Lung (tissue), 12 donors: ENCODE measurements around the gene LRRN4CL. TPM values are rescaled to one million over a fixed set of nuclear protein-coding genes. Genes with fewer than 3 reads are reported as not detected.
"Not testable (repeated sequence)": the region's sequence is repeated elsewhere in the genome, so short reads cannot be mapped to it uniquely, and the experiment has no call there.

ENCODE experiments used
- ATAC-seq: fragments of 200-7000 bp; cut with Tn5 transposase; one replicate; pipeline ENCODE4 v1.9.1; 2020; ENCODE audit warnings: moderate number of reproducible peaks; ENCODE audit not compliant: insufficient read depth, low FRiP score
- DNase-seq, 3 donors: peaks; one replicate each; pipeline ENCODE4 v3.0.0-alpha.2; 2013 to 2017
- H3K27ac ChIP-seq, 2 donors: one replicate each; pipeline ENCODE4 v1.5.1; 2013; ENCODE audit warnings: mild to moderate bottlenecking in 2 of 2, moderate library complexity in 2 of 2, control low read depth in 1 of 2, inconsistent platforms in 1 of 2, low read depth in 1 of 2, low read length in 1 of 2
- H3K27me3 ChIP-seq, 3 donors: one replicate each; pipeline ENCODE4 v1.5.1; 2013; ENCODE audit warnings: low read length in 2 of 3; ENCODE audit not compliant: control insufficient read depth in 3 of 3, insufficient read depth in 3 of 3
- H3K36me3 ChIP-seq, 4 donors: one replicate each; pipeline ENCODE4 v1.5.1; 2013; ENCODE audit warnings: low read length in 4 of 4, mild to moderate bottlenecking in 1 of 4, moderate library complexity in 1 of 4; ENCODE audit not compliant: control insufficient read depth in 4 of 4, insufficient read depth in 4 of 4
- H3K4me1 ChIP-seq, 5 donors: one replicate each; pipeline ENCODE4 v1.5.1; 2013; ENCODE audit warnings: low read length in 5 of 5, mild to moderate bottlenecking in 2 of 5, moderate library complexity in 1 of 5; ENCODE audit not compliant: control insufficient read depth in 5 of 5, insufficient read depth in 5 of 5
- H3K4me3 ChIP-seq: one replicate; pipeline ENCODE4 v1.5.1; 2013; ENCODE audit warnings: mild to moderate bottlenecking, control low read depth, moderate library complexity
- H3K9ac ChIP-seq, 2 donors: one replicate each; pipeline ENCODE4 v1.5.1; 2013; ENCODE audit warnings: low read length in 2 of 2, control low read depth in 1 of 2; ENCODE audit not compliant: insufficient read depth in 1 of 2
- H3K9me3 ChIP-seq, 4 donors: one replicate each; pipeline ENCODE4 v1.5.1; 2013; ENCODE audit warnings: low read length in 3 of 4, mild to moderate bottlenecking in 1 of 4, moderate library complexity in 1 of 4; ENCODE audit not compliant: control insufficient read depth in 4 of 4, insufficient read depth in 3 of 4
- CTCF ChIP-seq: IDR thresholded peaks from 2 replicates; pipeline ENCODE4 v1.5.1; 2012; ENCODE audit warnings: mild to moderate bottlenecking; ENCODE audit errors: control extremely low read depth, extremely low read depth
- WGBS, 2 donors: extraction: QIAGEN DNeasy Blood & Tissue Kit; methylation state at CpG; one replicate each; pipeline ENCODE4 v1.1.7; 2013; 5-methylcytosine and 5-hydroxymethylcytosine counted together
- polyA plus RNA-seq, 2 donors: library from polyadenylated mRNA; stranded (reverse); fragments of 200-250 nt; gene quantifications; one replicate each; pipeline ENCODE4 v1.2.1, GENCODE V29; 2013
- total RNA-seq, 2 donors: library from RNA; depleted of rRNA in 1 of 2; stranded (reverse); fragments of >200 nt in 1 of 2; gene quantifications; one replicate each; pipeline ENCODE4 v1.2.1, GENCODE V29; 2014 to 2021
- donor health status: control.
- donor health status: control.
- donor health status: Bipolar disorder and iron deficiency.
- donor health status: healthy.
- donor health status: DM: yes; HTN: yes; CAD: no.

LRRN4CL gene
- total and polyA plus RNA-seq, 4 donors: 0.46 to 2.6 (median 1.2) TPM

GRCh38 chr11:62654297-62654696 lies 35.0 kb downstream of the LRRN4CL start:
- ATAC-seq: no peak
- H3K36me3 ChIP-seq: peaks cover 0 to 5% (median 1%) of the 10 kb centered on the region in 4 donors
- H3K9ac ChIP-seq: no peak overlapping the region
- no peak overlapping the region for H3K27ac ChIP-seq
- no peaks in the 10 kb centered on the region for H3K9me3 ChIP-seq
- H3K27me3 ChIP-seq: no peaks in the 10 kb centered on the region
- H3K4me1 ChIP-seq: peaks cover 0 to 11% (median 0%) of the 10 kb centered on the region in 5 donors
- WGBS, 2 donors: 89 to 93% methylated on average over 11 of the region's 11 CpGs
- no peak for DNase-seq
- TF ChIP-seq CTCF: no peak
- no peak overlapping the region for H3K4me3 ChIP-seq

- ATAC-seq (no peak), DNase-seq (no peak)
- no peak for TF ChIP-seq CTCF
- Histone ChIP-seq H3K4me3 (peak overlapping the region; percentile 73), H3K27ac (peak overlapping the region; percentile 87 to 93), H3K9me3 (no peaks in the 10 kb centered on the region), H3K4me1 (peaks cover 0 to 13% (median 0%) of the 10 kb centered on the region in 5 donors), H3K27me3 (no peaks in the 10 kb centered on the region), H3K9ac (peak overlapping the region; percentile 81 to 82), H3K36me3 (peaks cover 0 to 20% (median 14%) of the 10 kb centered on the region in 4 donors)
- 30 to 34% methylated on average over 16 of the region's 16 CpGs for WGBS, 2 donors
Measured at GRCh38 chr11:62652161-62653006, 36.9 kb downstream of the LRRN4CL start.

GRCh38 chr11:62650283-62650682 lies 39.0 kb downstream of the LRRN4CL start:
- not testable (repeated sequence) for H3K9ac ChIP-seq, DNase-seq, H3K27ac ChIP-seq, H3K4me3 ChIP-seq, H3K27me3 ChIP-seq, H3K9me3 ChIP-seq, ATAC-seq
- Histone ChIP-seq H3K36me3 (peaks cover 0 to 20% (median 16%) of the 10 kb centered on the region in 4 donors), H3K4me1 (peaks cover 0 to 25% (median 6%) of the 10 kb centered on the region in 5 donors)
- WGBS, 2 donors: 94 to 97% methylated on average over 12 of the region's 12 CpGs

GRCh38 chr11:62649486-62649885 lies 39.8 kb downstream of the LRRN4CL start:
- ATAC-seq (no peak), DNase-seq (no peak)
- Histone ChIP-seq H3K36me3 (peaks cover 0 to 21% (median 16%) of the 10 kb centered on the region in 4 donors), H3K4me1 (peaks cover 0 to 25% (median 6%) of the 10 kb centered on the region in 5 donors), H3K4me3 (no peak overlapping the region), H3K27ac (no peak overlapping the region), H3K9me3 (no peaks in the 10 kb centered on the region), H3K9ac (no peak overlapping the region), H3K27me3 (no peaks in the 10 kb centered on the region)
- WGBS, 2 donors: 90 to 93% methylated on average over 11 of the region's 11 CpGs
- no peak for TF ChIP-seq CTCF
